ENCODE data around the gene PTK6.

GRCh38 chr20:63534831-63535651, 2.1 kb downstream of the PTK6 start:
- TF ChIP-seq CTCF (IDR thresholded peaks at IDR 0.05; ENCODE audit: low read depth, low read length, poor library complexity, severe bottlenecking) (no peak), EZH2phosphoT487 (IDR thresholded peaks at IDR 0.05; ENCODE audit: borderline replicate concordance, low read length) (no peak)
